Activated T-helper 17 cell treated with anti-CD3 and anti-CD28 coated beads, Interleukin-2, amount 50 U/mL, for 72 hours (primary cell): ENCODE results near the gene UBQLN2. TPM values are rescaled to one million over a fixed set of nuclear protein-coding genes. Genes with fewer than 3 reads are reported as not detected.
"Not testable (repeated sequence)": the region's sequence is repeated elsewhere in the genome, so short reads cannot be mapped to it uniquely, and the experiment has no call there.

ENCODE experiments used
- ATAC-seq: fragments of 150-1000 bp; cut with Tn5 transposase; replicated peaks from 2 replicates; pipeline ENCODE4 v1.10.0; 2021; ENCODE audit warnings: mild to moderate bottlenecking, moderate library complexity
- H3K27ac Mint-ChIP-seq: one replicate; pipeline ENCODE4 v1.8.0; 2022; ENCODE audit warnings: mixed read lengths
- H3K27me3 Mint-ChIP-seq: one replicate; pipeline ENCODE4 v1.8.0; 2022; ENCODE audit warnings: mixed read lengths
- H3K36me3 Mint-ChIP-seq: one replicate; pipeline ENCODE4 v1.8.0; 2022; ENCODE audit warnings: low read depth, mild to moderate bottlenecking, mixed read lengths
- H3K4me1 Mint-ChIP-seq: one replicate; pipeline ENCODE4 v1.8.0; 2022; ENCODE audit warnings: mixed read lengths
- H3K4me3 Mint-ChIP-seq: one replicate; pipeline ENCODE4 v1.8.0; 2022; ENCODE audit warnings: mild to moderate bottlenecking, mixed read lengths
- H3K9me3 Mint-ChIP-seq: one replicate; pipeline ENCODE4 v1.8.0; 2022; ENCODE audit warnings: mixed read lengths
- total RNA-seq, 2 donors: library from RNA; stranded (reverse); gene quantifications; one replicate each; pipeline ENCODE4 v1.2.3, GENCODE V29; 2022

Gene UBQLN2
- total RNA-seq, 2 donors from 2014 or later = 39.3 to 40.7 TPM

GRCh38 chrX:56588397-56589188 is 25.2 kb downstream of the UBQLN2 start:
- Mint-ChIP-seq H3K36me3 (peaks cover 22% of the 10 kb centered on the region), H3K9me3 (no peaks in the 10 kb centered on the region), H3K4me3 (no peak overlapping the region), H3K27me3 (no peaks in the 10 kb centered on the region), H3K27ac (no peak overlapping the region), H3K4me1 (no peaks in the 10 kb centered on the region)
- no peak for ATAC-seq

GRCh38 chrX:56591830-56592229 is 28.4 kb downstream of the UBQLN2 start:
- not testable (repeated sequence) for H3K27me3 Mint-ChIP-seq, H3K9me3 Mint-ChIP-seq, H3K4me3 Mint-ChIP-seq, H3K27ac Mint-ChIP-seq, ATAC-seq
- peaks cover 42% of the 10 kb centered on the region for H3K36me3 Mint-ChIP-seq
- H3K4me1 Mint-ChIP-seq = peaks cover 12% of the 10 kb centered on the region

- peaks cover 26% of the 10 kb centered on the region for H3K36me3 Mint-ChIP-seq
- H3K9me3 Mint-ChIP-seq = no peaks in the 10 kb centered on the region
- H3K4me3 Mint-ChIP-seq = no peak overlapping the region
- H3K27ac Mint-ChIP-seq = no peak overlapping the region
- H3K4me1 Mint-ChIP-seq = peaks cover 4% of the 10 kb centered on the region
- no peaks in the 10 kb centered on the region for H3K27me3 Mint-ChIP-seq
- ATAC-seq = no peak
Measured at GRCh38 chrX:56600141-56600540, 36.7 kb downstream of the UBQLN2 start.

- H3K9me3 Mint-ChIP-seq = no peaks in the 10 kb centered on the region
- H3K4me3 Mint-ChIP-seq = no peak overlapping the region
- H3K27me3 Mint-ChIP-seq = no peaks in the 10 kb centered on the region
- no peak for ATAC-seq
- peaks cover 18% of the 10 kb centered on the region for H3K36me3 Mint-ChIP-seq
- no peaks in the 10 kb centered on the region for H3K4me1 Mint-ChIP-seq
- no peak overlapping the region for H3K27ac Mint-ChIP-seq
Measured at GRCh38 chrX:56600987-56601386, 37.6 kb downstream of the UBQLN2 start.

- Mint-ChIP-seq H3K4me3 (no peak overlapping the region), H3K27ac (no peak overlapping the region), H3K27me3 (no peaks in the 10 kb centered on the region), H3K4me1 (no peaks in the 10 kb centered on the region), H3K36me3 (no peaks in the 10 kb centered on the region), H3K9me3 (no peaks in the 10 kb centered on the region)
- ATAC-seq = no peak
Measured at GRCh38 chrX:56615282-56615681, 51.9 kb downstream of the UBQLN2 start.

Other genes starting within 250 kb of the UBQLN2 start
- gene NBDY, start 165.6 kb downstream of the UBQLN2 start, total RNA-seq = 10 to 100 TPM; 33.6 to 46.0 TPM